ENCODE results near the gene HECW1.

GRCh38 chr7:43576241-43576640 lies 463.8 kb downstream of the HECW1 start:
- TF ChIP-seq POLR2AphosphoS5 (IDR thresholded peaks at IDR 0.05; ENCODE audit: low read depth) (no peak), CTCF (conservative IDR thresholded peaks at IDR 0.05; ENCODE audit: low read depth in 2 of 2) (no peak), REST (IDR thresholded peaks at IDR 0.05; ENCODE audit: unreplicated experiment) (no peak), EZH2phosphoT487 (IDR thresholded peaks at IDR 0.05; ENCODE audit: unreplicated experiment) (no peak), EZH2 (IDR thresholded peaks at IDR 0.05; ENCODE audit: low read depth, unreplicated experiment) (no peak), CREB1 (CRISPR knock-in tag; IDR thresholded peaks at IDR 0.05; ENCODE audit: low read depth) (no peak)
